Right lobe of liver (tissue), 6 donors: Measurements from ENCODE around the gene GALNT8. TPM values are rescaled to one million over a fixed set of nuclear protein-coding genes. Genes with fewer than 3 reads are reported as not detected.

Experiments used
- ATAC-seq, 4 donors: fragments of 200-7000 bp; cut with Tn5 transposase; one replicate each; pipeline ENCODE4 v1.9.1; 2020; ENCODE audit warnings: mild to moderate bottlenecking in 4 of 4, moderate library complexity in 4 of 4
- DNase-seq, 3 donors: peaks; one replicate each; pipeline ENCODE4 v3.0.0-alpha.2; 2020
- H3K27ac ChIP-seq, 3 donors: fragments of 200-600 bp; one replicate each; pipeline ENCODE4 v1.8.0; 2022
- H3K27me3 ChIP-seq, 2 donors: fragments of 200-600 bp; one replicate each; pipeline ENCODE4 v1.8.0; 2022
- H3K36me3 ChIP-seq, 4 donors: fragments of 200-600 bp; sonication (generic) in 1 of 4; one replicate each; pipeline versions ENCODE4 v1.5.1 to v1.8.0; 2017 to 2022; ENCODE audit warnings: control low read depth in 1 of 4
- H3K4me1 ChIP-seq, 4 donors: fragments of 200-600 bp; sonication (generic) in 1 of 4; one replicate each; pipeline versions ENCODE4 v1.5.1 to v1.8.0; 2017 to 2022; ENCODE audit warnings: control low read depth in 1 of 4
- H3K4me3 ChIP-seq, 3 donors: fragments of 200-600 bp; one replicate each; pipeline ENCODE4 v1.8.0; 2022
- H3K9me3 ChIP-seq, 4 donors: fragments of 200-600 bp; sonication (generic) in 1 of 4; one replicate each; pipeline versions ENCODE4 v1.5.1 to v1.8.0; 2017 to 2022; ENCODE audit warnings: control low read depth in 1 of 4
- CTCF ChIP-seq, 4 donors: fragments of 200-600 bp in 3 of 4; fragments of 450-650 bp in 1 of 4; IDR thresholded peaks; one replicate each; pipeline versions ENCODE4 v1.5.1 to v1.8.0; 2016 to 2022; ENCODE audit warnings: antibody characterized with exemption in 4 of 4, mild to moderate bottlenecking in 2 of 4
- POLR2A ChIP-seq: fragments of 450-650 bp; IDR thresholded peaks from one replicate; pipeline ENCODE4 v1.6.1; 2017; ENCODE audit warnings: antibody characterized with exemption, mild to moderate bottlenecking
- WGBS: methylation state at CpG from one replicate; pipeline ENCODE4 v1.1.6; 2018; ENCODE audit warnings: low coverage, low lambda C conversion rate; ENCODE audit not compliant: insufficient coverage; ENCODE audit errors: missing lambda C conversion rate; 5-methylcytosine and 5-hydroxymethylcytosine counted together
- intact Hi-C, 2 donors: fragments of 100-400 bp; cut with DNase I; formaldehyde crosslinking; loops; one replicate each; pipeline versions ENCODE4 v1.11.2 to v1.14.1; 2022
- total RNA-seq, 6 experiments: library from RNA; depleted of rRNA in 2 of 6; stranded (reverse); fragments of >200 nt in 2 of 6; fragmentation: NEBNext Ultra II Directional in 3 of 6; extraction: Animal tissue kit (Norgen Biotek cat#: 25700) in 3 of 6; gene quantifications; one replicate each; pipeline versions ENCODE4 v1.1.0 to v1.2.4, GENCODE V29; 2016 to 2023
- donor health status: DM: no; HTN: yes; CAD: no.
- donor health status: DM: no; HTN: no; CAD: no.
- donor health status: DM: no; HTN: no; CAD: no.
- donor health status: DM: no; HTN: yes; CAD: no.
- donor health status: DM: no; HTN: yes; CAD: no.

GALNT8 gene
- total RNA-seq, 6 experiments from 2014 or later = 0.09 to 0.37 (median 0.11) TPM; not detected in 2

GRCh38 chr12:4806439-4807115, 86.4 kb downstream of the GALNT8 start:
- TF ChIP-seq POLR2A (no peak), CTCF (IDR thresholded peaks at IDR 0.05) (no peak)
- Histone ChIP-seq H3K9me3 (no peaks in the 10 kb centered on the region), H3K27ac (no peak overlapping the region), H3K4me3 (no peak overlapping the region), H3K4me1 (peaks cover 0 to 7% (median 0%) of the 10 kb centered on the region in 4 donors), H3K36me3 (no peaks in the 10 kb centered on the region), H3K27me3 (peaks cover 0 to 9% of the 10 kb centered on the region in 2 donors)
- intact Hi-C loops = no loop called here
- WGBS = 31% methylated on average over 7 of the region's 8 CpGs
- ATAC-seq (no peak), DNase-seq (no peak)

GRCh38 chr12:4807116-4807783, 87.0 kb downstream of the GALNT8 start:
- 39% methylated on average over 6 of the region's 6 CpGs for WGBS
- no peaks in the 10 kb centered on the region for H3K9me3 ChIP-seq
- TF ChIP-seq POLR2A = no peak
- TF ChIP-seq CTCF (IDR thresholded peaks at IDR 0.05) = no peak
- no peak for ATAC-seq
- no peak overlapping the region for H3K4me3 ChIP-seq
- no peak overlapping the region for H3K27ac ChIP-seq
- H3K27me3 ChIP-seq = peaks cover 0 to 9% of the 10 kb centered on the region in 2 donors
- peaks cover 0 to 7% (median 0%) of the 10 kb centered on the region in 4 donors for H3K4me1 ChIP-seq
- DNase-seq = no peak
- intact Hi-C loops = no loop called here
- no peaks in the 10 kb centered on the region for H3K36me3 ChIP-seq

DNA sequence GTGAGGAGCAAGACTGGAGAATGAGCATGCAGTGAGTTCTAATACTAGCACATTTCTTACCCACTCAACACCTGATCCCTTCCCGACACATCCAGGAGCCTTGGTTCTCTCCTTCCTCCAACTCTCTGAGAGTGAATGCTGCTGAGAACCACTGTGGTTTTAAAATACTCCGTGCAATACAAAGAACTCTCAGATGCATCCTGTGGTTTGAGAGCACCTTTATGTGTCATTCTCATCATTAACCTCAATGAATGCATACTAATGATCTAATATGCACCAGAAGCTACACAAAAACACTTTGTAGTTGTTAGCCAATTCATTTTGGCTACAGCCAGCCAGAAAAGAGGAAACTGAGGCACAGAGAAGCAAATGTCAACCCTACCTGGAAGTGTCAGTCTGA, 87.6 kb downstream of the GALNT8 start:
- Histone ChIP-seq H3K27ac (no peak overlapping the region), H3K4me3 (no peak overlapping the region), H3K27me3 (peaks cover 0 to 9% of the 10 kb centered on the region in 2 donors), H3K4me1 (peaks cover 0 to 7% (median 0%) of the 10 kb centered on the region in 4 donors), H3K9me3 (no peaks in the 10 kb centered on the region), H3K36me3 (no peaks in the 10 kb centered on the region)
- intact Hi-C loops = no loop called here
- no peak for DNase-seq
- TF ChIP-seq CTCF (IDR thresholded peaks at IDR 0.05) (no peak), POLR2A (no peak)
- no peak for ATAC-seq
- WGBS = 48% methylated on average over 2 of the region's 2 CpGs

DNA sequence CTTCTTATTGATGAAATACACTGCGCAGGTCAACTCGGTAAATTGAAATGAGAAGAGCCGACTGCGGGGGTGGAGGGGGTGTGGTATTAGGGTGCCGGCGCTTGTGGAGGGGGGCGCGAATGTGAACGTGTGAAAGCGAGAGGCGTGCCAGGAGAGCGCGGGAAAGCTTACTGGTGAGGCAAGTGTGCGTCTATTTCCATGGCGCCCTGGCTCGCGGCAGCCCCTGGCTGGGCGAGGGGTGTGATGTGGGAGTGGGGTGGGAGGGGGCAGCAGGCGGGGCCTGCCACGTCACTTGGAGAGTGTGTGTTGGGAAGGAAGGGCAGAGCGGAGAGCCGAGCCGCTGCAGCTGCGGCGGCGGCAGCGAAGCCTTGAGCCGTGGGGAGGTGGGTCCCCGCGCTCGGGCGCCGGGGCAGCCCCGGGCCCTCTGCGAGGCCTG, 88.8 kb downstream of the GALNT8 start:
- peaks cover 0 to 9% of the 10 kb centered on the region in 2 donors for H3K27me3 ChIP-seq
- H3K27ac ChIP-seq = no peak overlapping the region
- TF ChIP-seq POLR2A = no peak
- no peak for TF ChIP-seq CTCF (IDR thresholded peaks at IDR 0.05)
- intact Hi-C loops = no loop called here
- H3K4me3 ChIP-seq = peak overlapping the region in 1 of 3 donors; percentile 24
- H3K9me3 ChIP-seq = no peaks in the 10 kb centered on the region
- no peak for DNase-seq
- no peak for ATAC-seq
- 0% methylated on average over 14 of the region's 35 CpGs for WGBS
- H3K36me3 ChIP-seq = no peaks in the 10 kb centered on the region
- peaks cover 0 to 7% (median 0%) of the 10 kb centered on the region in 4 donors for H3K4me1 ChIP-seq
